Measurements from ENCODE around the gene TRIO.

The TRIO gene

GRCh38 chr5:14469551-14470377 is 326.6 kb downstream of the TRIO start:
- no peak for DNase-seq

GRCh38 chr5:14471507-14471906 is 328.4 kb downstream of the TRIO start:
- DNase-seq, result no peak

GRCh38 chr5:14472986-14473567 is 329.9 kb downstream of the TRIO start:
- no peak for DNase-seq

- no peak for DNase-seq
Observed at GRCh38 chr5:14475045-14475444, 331.9 kb downstream of the TRIO start.

- no peak for DNase-seq
Observed at GRCh38 chr5:14476786-14477435, 333.8 kb downstream of the TRIO start.

- no peak for DNase-seq
Observed at GRCh38 chr5:14479143-14479696, 336.1 kb downstream of the TRIO start.

GRCh38 chr5:14481349-14481748 is 338.2 kb downstream of the TRIO start:
- DNase-seq, result no peak

- DNase-seq, result no peak
Observed at GRCh38 chr5:14482085-14482484, 338.9 kb downstream of the TRIO start.

GRCh38 chr5:14483504-14484157 is 340.5 kb downstream of the TRIO start:
- no peak for DNase-seq

GRCh38 chr5:14486486-14486885 is 343.3 kb downstream of the TRIO start:
- no peak for DNase-seq

GRCh38 chr5:14486996-14487896 is 344.1 kb downstream of the TRIO start:
- DNase-seq, result no peak

- DNase-seq, result no peak
Observed at GRCh38 chr5:14487897-14488570, 344.9 kb downstream of the TRIO start.

GRCh38 chr5:14488709-14489108 is 345.6 kb downstream of the TRIO start:
- no peak for DNase-seq

GRCh38 chr5:14489643-14490042 is 346.5 kb downstream of the TRIO start:
- DNase-seq, result no peak

GRCh38 chr5:14490309-14490711 is 347.2 kb downstream of the TRIO start:
- no peak for DNase-seq

- DNase-seq, result no peak
Observed at GRCh38 chr5:14491015-14491915, 348.1 kb downstream of the TRIO start.

- no peak for DNase-seq
Observed at GRCh38 chr5:14492331-14492964, 349.3 kb downstream of the TRIO start.

GRCh38 chr5:14495301-14495700 is 352.2 kb downstream of the TRIO start:
- no peak for DNase-seq

- no peak for DNase-seq
Observed at GRCh38 chr5:14497311-14497710, 354.2 kb downstream of the TRIO start.
